Measurements from ENCODE around the gene PAK1IP1.

DNA sequence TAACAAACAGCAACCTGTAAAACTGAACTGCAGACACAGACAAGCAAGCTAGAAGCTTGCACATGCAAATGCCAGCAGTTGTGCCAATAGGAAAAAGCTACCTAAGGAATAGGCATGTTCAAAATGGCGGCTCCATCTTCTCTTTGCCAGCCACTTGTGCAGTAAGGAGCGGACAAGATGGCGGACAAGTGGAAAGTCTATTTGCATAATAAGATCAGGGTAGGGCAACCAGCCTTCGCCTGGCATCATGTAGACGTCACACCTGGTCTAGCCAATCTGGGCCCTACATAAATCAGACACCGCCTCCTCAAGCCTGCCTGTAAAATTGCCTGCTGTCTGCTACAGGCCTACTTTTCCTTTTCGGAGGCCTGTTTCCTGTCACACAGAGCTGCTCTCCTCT is 18.4 kb upstream of the PAK1IP1 start:
- no peak for TF ChIP-seq POLR2A (IDR thresholded peaks at IDR 0.05)
- TF ChIP-seq, protein P1, sequence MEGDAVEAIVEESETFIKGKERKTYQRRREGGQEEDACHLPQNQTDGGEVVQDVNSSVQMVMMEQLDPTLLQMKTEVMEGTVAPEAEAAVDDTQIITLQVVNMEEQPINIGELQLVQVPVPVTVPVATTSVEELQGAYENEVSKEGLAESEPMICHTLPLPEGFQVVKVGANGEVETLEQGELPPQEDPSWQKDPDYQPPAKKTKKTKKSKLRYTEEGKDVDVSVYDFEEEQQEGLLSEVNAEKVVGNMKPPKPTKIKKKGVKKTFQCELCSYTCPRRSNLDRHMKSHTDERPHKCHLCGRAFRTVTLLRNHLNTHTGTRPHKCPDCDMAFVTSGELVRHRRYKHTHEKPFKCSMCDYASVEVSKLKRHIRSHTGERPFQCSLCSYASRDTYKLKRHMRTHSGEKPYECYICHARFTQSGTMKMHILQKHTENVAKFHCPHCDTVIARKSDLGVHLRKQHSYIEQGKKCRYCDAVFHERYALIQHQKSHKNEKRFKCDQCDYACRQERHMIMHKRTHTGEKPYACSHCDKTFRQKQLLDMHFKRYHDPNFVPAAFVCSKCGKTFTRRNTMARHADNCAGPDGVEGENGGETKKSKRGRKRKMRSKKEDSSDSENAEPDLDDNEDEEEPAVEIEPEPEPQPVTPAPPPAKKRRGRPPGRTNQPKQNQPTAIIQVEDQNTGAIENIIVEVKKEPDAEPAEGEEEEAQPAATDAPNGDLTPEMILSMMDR (IDR thresholded peaks at IDR 0.05) = no peak
